Fibroblast of lung (primary cell): ENCODE measurements around the gene OVOL1. TPM values are rescaled to one million over a fixed set of nuclear protein-coding genes. Genes with fewer than 3 reads are reported as not detected.

Source experiments
- DNase-seq, 2 donors: peaks; one replicate each; pipeline versions ENCODE4 v3.0.0 to v3.0.0-alpha.2; 2010; ENCODE audit warnings: low read depth in 2 of 2
- H2AFZ ChIP-seq: 2 replicates; pipeline ENCODE4 v1.5.1; 2012; ENCODE audit warnings: low read length, control low read depth, inconsistent platforms
- H3K27ac ChIP-seq: 2 replicates; pipeline ENCODE4 v1.5.1; 2011; ENCODE audit warnings: low read length, control low read depth; ENCODE audit not compliant: insufficient read depth
- H3K27me3 ChIP-seq: 2 replicates; pipeline ENCODE4 v1.5.1; 2011; ENCODE audit warnings: mild to moderate bottlenecking, low read length; ENCODE audit not compliant: control insufficient read depth, insufficient read depth
- H3K36me3 ChIP-seq: 2 replicates; pipeline ENCODE4 v1.5.1; 2011; ENCODE audit warnings: low read length; ENCODE audit not compliant: control insufficient read depth, insufficient read depth
- H3K4me1 ChIP-seq: 2 replicates; pipeline ENCODE4 v1.5.1; 2011; ENCODE audit warnings: low read length; ENCODE audit not compliant: control insufficient read depth, insufficient read depth; ENCODE audit errors: extremely low read depth
- H3K4me2 ChIP-seq: 2 replicates; pipeline ENCODE4 v1.5.1; 2011; ENCODE audit warnings: low read length, control low read depth; ENCODE audit not compliant: insufficient read depth; ENCODE audit errors: extremely low read depth
- H3K4me3 ChIP-seq, 4 experiments: fragments of 200-600 bp in 1 of 4; sonication (generic) in 1 of 4; replicated peaks in 1 of 4; 2 replicates each; pipeline ENCODE4 v1.5.1; 2011 to 2016; ENCODE audit warnings: low read length in 4 of 4, low read depth in 3 of 4, mild to moderate bottlenecking in 3 of 4, control low read depth in 2 of 4, inconsistent platforms in 1 of 4, mixed read lengths in 1 of 4; ENCODE audit not compliant: insufficient read depth in 1 of 4; ENCODE audit errors: control extremely low read depth in 1 of 4
- H3K79me2 ChIP-seq: 2 replicates; pipeline ENCODE4 v1.5.1; 2012; ENCODE audit warnings: mild to moderate bottlenecking, low read length, inconsistent platforms; ENCODE audit not compliant: control insufficient read depth, insufficient read depth
- H3K9ac ChIP-seq: 2 replicates; pipeline ENCODE4 v1.5.1; 2011; ENCODE audit warnings: mild to moderate bottlenecking, low read length, control low read depth; ENCODE audit not compliant: insufficient read depth
- H3K9me3 ChIP-seq: 2 replicates; pipeline ENCODE4 v1.5.1; 2012; ENCODE audit warnings: low read depth, low read length; ENCODE audit not compliant: control insufficient read depth, insufficient read depth
- H4K20me1 ChIP-seq: 2 replicates; pipeline ENCODE4 v1.5.1; 2011; ENCODE audit warnings: low read length; ENCODE audit not compliant: control insufficient read depth, insufficient read depth; ENCODE audit errors: extremely low read depth
- CTCF ChIP-seq, 2 donors: IDR thresholded peaks in 1 of 2; conservative IDR thresholded peaks in 1 of 2; 1 replicate in 1 of 2; 2 replicates in 1 of 2; pipeline ENCODE4 v1.5.1; 2011 to 2012; ENCODE audit warnings: low read length in 2 of 2, control low read depth in 1 of 2, inconsistent platforms in 1 of 2, low read depth in 1 of 2, mild to moderate bottlenecking in 1 of 2
- EZH2 ChIP-seq: IDR thresholded peaks from 2 replicates; pipeline ENCODE4 v1.5.1; 2012; ENCODE audit warnings: low read length, control low read depth, mild to moderate bottlenecking; ENCODE audit errors: missing control alignments
- polyA plus RNA-seq, 2 donors: library from polyadenylated mRNA; depleted of rRNA in 1 of 2; stranded (reverse) in 1 of 2; unstranded in 1 of 2; fragments of >200 nt; gene quantifications; 2 replicates each; pipeline ENCODE4 v1.2.1, GENCODE V29; 2011 to 2012; ENCODE audit warnings: missing spikeins in 1 of 2
- total RNA-seq: library from RNA; depleted of rRNA; stranded (reverse); fragments of >200 nt; gene quantifications from 2 replicates; pipeline ENCODE4 v1.2.1, GENCODE V29; 2014

The OVOL1 gene
- total and polyA plus RNA-seq, 2 donors (not counting 1 experiment from before 2014, with no cell fraction given): not detected

GRCh38 chr11:65802841-65803240 is 16.0 kb downstream of the OVOL1 start:
- no peak for TF ChIP-seq EZH2
- TF ChIP-seq CTCF (conservative IDR thresholded peaks at IDR 0.05 in 1 of 2, IDR thresholded peaks at IDR 0.05 in 1 of 2; ENCODE audit: low read depth in 1 of 2, low read length in 2 of 2): no peak
- Histone ChIP-seq H3K27me3 (peaks cover 22% of the 10 kb centered on the region), H2AFZ (no peak overlapping the region)

GRCh38 chr11:65803797-65804492 is 17.1 kb downstream of the OVOL1 start:
- H3K9ac ChIP-seq: no peak overlapping the region
- H3K4me1 ChIP-seq: no peaks in the 10 kb centered on the region
- H3K36me3 ChIP-seq: no peaks in the 10 kb centered on the region
- H2AFZ ChIP-seq: no peak overlapping the region
- no peaks in the 10 kb centered on the region for H3K9me3 ChIP-seq
- no peak for DNase-seq
- no peak for TF ChIP-seq CTCF (conservative IDR thresholded peaks at IDR 0.05 in 1 of 2, IDR thresholded peaks at IDR 0.05 in 1 of 2; ENCODE audit: low read depth in 1 of 2, low read length in 2 of 2)
- TF ChIP-seq EZH2: no peak
- H3K79me2 ChIP-seq: no peaks in the 10 kb centered on the region
- H3K4me2 ChIP-seq: no peak overlapping the region
- no peaks in the 10 kb centered on the region for H4K20me1 ChIP-seq
- H3K27me3 ChIP-seq: peaks cover 18% of the 10 kb centered on the region
- no peak overlapping the region for H3K4me3 ChIP-seq
- H3K27ac ChIP-seq: no peak overlapping the region

More at GRCh38 chr11:65802841-65803240, 16.0 kb downstream of the OVOL1 start:
- DNase-seq: no peak
- H3K9me3 ChIP-seq: no peaks in the 10 kb centered on the region
- no peak overlapping the region for H3K4me2 ChIP-seq
- no peak overlapping the region for H3K4me3 ChIP-seq
- H3K27ac ChIP-seq: no peak overlapping the region
- H3K36me3 ChIP-seq: no peaks in the 10 kb centered on the region
- no peak overlapping the region for H3K9ac ChIP-seq
- H3K79me2 ChIP-seq: no peaks in the 10 kb centered on the region
- no peaks in the 10 kb centered on the region for H3K4me1 ChIP-seq
- no peaks in the 10 kb centered on the region for H4K20me1 ChIP-seq

- no peak for DNase-seq
- no peak overlapping the region for H3K27ac ChIP-seq
- H3K9me3 ChIP-seq: no peaks in the 10 kb centered on the region
- no peaks in the 10 kb centered on the region for H3K36me3 ChIP-seq
- H4K20me1 ChIP-seq: no peaks in the 10 kb centered on the region
- TF ChIP-seq EZH2 (no peak), CTCF (conservative IDR thresholded peaks at IDR 0.05 in 1 of 2, IDR thresholded peaks at IDR 0.05 in 1 of 2; ENCODE audit: low read depth in 1 of 2, low read length in 2 of 2) (no peak)
- no peak overlapping the region for H3K4me3 ChIP-seq
- no peak overlapping the region for H3K9ac ChIP-seq
- H3K79me2 ChIP-seq: no peaks in the 10 kb centered on the region
- H3K27me3 ChIP-seq: peaks cover 15% of the 10 kb centered on the region
- H3K4me1 ChIP-seq: no peaks in the 10 kb centered on the region
- H2AFZ ChIP-seq: no peak overlapping the region
- H3K4me2 ChIP-seq: no peak overlapping the region
Observed at GRCh38 chr11:65806979-65807378, 20.1 kb downstream of the OVOL1 start.
